Tibial artery (tissue), 4 donors: ENCODE results near the gene GABARAPL1.

ENCODE experiments used
- DNase-seq, 2 donors: peaks; one replicate each; pipeline ENCODE4 v3.0.0-alpha.2; 2019
- H3K27ac ChIP-seq, 2 donors: fragments of 200-600 bp; sonication (generic) in 1 of 2; 1 replicate in 1 of 2; 2 replicates in 1 of 2; pipeline ENCODE4 v1.5.1; 2018 to 2019; ENCODE audit warnings: mild to moderate bottlenecking in 1 of 2
- H3K27me3 ChIP-seq, 2 donors: fragments of 200-600 bp; sonication (generic) in 1 of 2; one replicate each; pipeline versions ENCODE4 v1.5.1 to v1.6.0; 2016 to 2019
- H3K36me3 ChIP-seq, 3 donors: fragments of 200-600 bp; sonication (generic) in 2 of 3; one replicate each; pipeline ENCODE4 v1.5.1; 2016 to 2019; ENCODE audit warnings: mild to moderate bottlenecking in 2 of 3
- H3K4me1 ChIP-seq, 4 donors: fragments of 200-600 bp; sonication (generic) in 2 of 4; 1 replicate in 3 of 4; 2 replicates in 1 of 4; pipeline ENCODE4 v1.5.1; 2016 to 2019
- H3K4me3 ChIP-seq, 2 donors: fragments of 200-600 bp; sonication (generic) in 1 of 2; 1 replicate in 1 of 2; 2 replicates in 1 of 2; pipeline ENCODE4 v1.5.1; 2018 to 2019; ENCODE audit warnings: mild to moderate bottlenecking in 2 of 2
- H3K9me3 ChIP-seq, 3 donors: fragments of 200-600 bp; sonication (generic) in 1 of 3; one replicate each; pipeline ENCODE4 v1.5.1; 2016 to 2019
- CTCF ChIP-seq, 2 experiments: fragments of 200-600 bp in 1 of 2; fragments of 450-650 bp in 1 of 2; IDR thresholded peaks; one replicate each; pipeline ENCODE4 v1.5.1; 2017 to 2019; ENCODE audit warnings: antibody characterized with exemption in 2 of 2, mild to moderate bottlenecking in 1 of 2, moderate library complexity in 1 of 2
- intact Hi-C: fragments of 100-400 bp; cut with DNase I; formaldehyde crosslinking; loops from one replicate; pipeline ENCODE4 v1.15.0; 2023; ENCODE audit warnings: low total_unique reads

Gene GABARAPL1

GRCh38 chr12:10212739-10213131 lies at the start of gene GABARAPL1:
Gene GABARAPL1, plus strand, starts transcription at chr12:10212877. Its CDS starts 253 bp downstream, at chr12:10213130.
- Histone ChIP-seq H3K27ac (peak within 1 kb of the TSS; percentile 100), H3K36me3 (peaks cover 0 to 2% (median under 1%) of the 10 kb centered on the region in 3 donors), H3K27me3 (no peaks in the 10 kb centered on the region), H3K4me1 (peaks cover 0 to 36% (median 12%) of the 10 kb centered on the region in 4 donors), H3K4me3 (peak within 1 kb of the TSS; percentile 93), H3K9me3 (no peaks in the 10 kb centered on the region)
- DNase-seq = peak; percentile 87 to 94
- TF ChIP-seq CTCF (IDR thresholded peaks at IDR 0.05) = no peak
- intact Hi-C loops = loop anchor here (5.0 to 10.0 kb wide), 3 partner anchors 152 to 1518 kb away; partner anchors contain the start of genes RIMKLB and YBX3

- TF ChIP-seq CTCF (IDR thresholded peaks at IDR 0.05) = no peak
- no peaks in the 10 kb centered on the region for H3K36me3 ChIP-seq
- no peak overlapping the region for H3K27ac ChIP-seq
- H3K4me1 ChIP-seq = no peaks in the 10 kb centered on the region
- intact Hi-C loops = no loop called here
- H3K4me3 ChIP-seq = no peak overlapping the region
- no peak for DNase-seq
- H3K27me3 ChIP-seq = no peaks in the 10 kb centered on the region
- H3K9me3 ChIP-seq = no peaks in the 10 kb centered on the region
Measured at GRCh38 chr12:10163084-10163483, 49.6 kb upstream of the GABARAPL1 start.

GRCh38 chr12:10165421-10165820 lies 47.3 kb upstream of the GABARAPL1 start:
- no peak for TF ChIP-seq CTCF (IDR thresholded peaks at IDR 0.05)
- DNase-seq = no peak
- Histone ChIP-seq H3K27ac (no peak overlapping the region), H3K9me3 (no peaks in the 10 kb centered on the region), H3K4me1 (no peaks in the 10 kb centered on the region), H3K4me3 (no peak overlapping the region), H3K27me3 (no peaks in the 10 kb centered on the region), H3K36me3 (no peaks in the 10 kb centered on the region)
- intact Hi-C loops = no loop called here

- no peaks in the 10 kb centered on the region for H3K9me3 ChIP-seq
- no peaks in the 10 kb centered on the region for H3K36me3 ChIP-seq
- intact Hi-C loops = no loop called here
- no peak overlapping the region for H3K4me3 ChIP-seq
- no peak for TF ChIP-seq CTCF (IDR thresholded peaks at IDR 0.05)
- no peak for DNase-seq
- no peaks in the 10 kb centered on the region for H3K27me3 ChIP-seq
- H3K4me1 ChIP-seq = no peaks in the 10 kb centered on the region
- H3K27ac ChIP-seq = no peak overlapping the region
Measured at GRCh38 chr12:10167599-10167998, 45.1 kb upstream of the GABARAPL1 start.

GRCh38 chr12:10169104-10169503 lies 43.6 kb upstream of the GABARAPL1 start:
- Histone ChIP-seq H3K27me3 (no peaks in the 10 kb centered on the region), H3K9me3 (no peaks in the 10 kb centered on the region), H3K36me3 (no peaks in the 10 kb centered on the region), H3K27ac (no peak overlapping the region), H3K4me1 (no peaks in the 10 kb centered on the region), H3K4me3 (no peak overlapping the region)
- TF ChIP-seq CTCF (IDR thresholded peaks at IDR 0.05) = no peak
- no peak for DNase-seq
- intact Hi-C loops = no loop called here

GRCh38 chr12:10170216-10170615 lies 42.5 kb upstream of the GABARAPL1 start:
- intact Hi-C loops = no loop called here
- no peak for DNase-seq
- Histone ChIP-seq H3K27me3 (no peaks in the 10 kb centered on the region), H3K4me1 (no peaks in the 10 kb centered on the region), H3K27ac (no peak overlapping the region), H3K36me3 (no peaks in the 10 kb centered on the region), H3K9me3 (no peaks in the 10 kb centered on the region), H3K4me3 (no peak overlapping the region)
- no peak for TF ChIP-seq CTCF (IDR thresholded peaks at IDR 0.05)
